Measurements from ENCODE around the gene ATP10A.

ATP10A gene

GRCh38 chr15:25863111-25863967 lies at the start of gene ATP10A:
TSS of gene ATP10A (minus strand) at chr15:25863327. CDS start at chr15:25863096, 231 bp downstream.
- peak; percentile 72 for DNase-seq

DNA sequence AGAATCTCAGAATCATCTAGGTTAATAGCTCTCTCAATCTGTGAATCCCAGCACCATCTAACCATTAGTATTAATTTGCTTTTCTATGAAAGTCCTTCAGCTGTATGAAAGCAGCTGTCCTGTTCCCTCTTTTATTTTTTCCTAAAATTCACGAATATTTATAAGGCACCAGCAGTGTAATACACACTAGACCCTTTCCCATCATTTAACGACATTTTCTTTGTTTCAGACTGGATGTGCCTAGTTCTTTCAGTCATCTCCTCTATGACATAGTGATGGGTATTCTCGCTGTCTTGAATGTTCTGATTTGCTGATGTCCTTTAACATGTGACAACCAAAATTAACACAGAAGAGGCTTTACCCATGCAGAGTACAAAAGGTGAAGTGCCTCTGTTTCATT lies 48.9 kb upstream of the ATP10A start:
- no peak for DNase-seq

DNA sequence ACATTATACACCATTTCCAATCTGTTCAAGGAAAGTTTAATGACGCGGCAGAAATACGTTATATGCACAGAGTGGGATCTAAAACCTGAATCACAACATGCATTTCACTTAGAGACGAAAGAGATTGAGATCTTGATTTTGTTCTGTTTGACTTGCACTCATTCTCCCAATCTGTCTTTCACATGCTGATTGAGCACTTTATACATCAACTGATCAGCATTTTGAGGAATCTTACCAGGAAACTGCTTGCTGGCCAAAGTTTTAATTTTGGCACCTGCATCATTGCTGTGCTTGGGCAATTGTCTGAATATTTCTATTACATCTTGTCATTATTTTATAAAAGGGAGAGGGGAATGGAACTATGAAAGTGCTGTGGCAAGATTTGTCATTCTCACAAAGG lies 47.7 kb upstream of the ATP10A start:
- DNase-seq: no peak

DNA sequence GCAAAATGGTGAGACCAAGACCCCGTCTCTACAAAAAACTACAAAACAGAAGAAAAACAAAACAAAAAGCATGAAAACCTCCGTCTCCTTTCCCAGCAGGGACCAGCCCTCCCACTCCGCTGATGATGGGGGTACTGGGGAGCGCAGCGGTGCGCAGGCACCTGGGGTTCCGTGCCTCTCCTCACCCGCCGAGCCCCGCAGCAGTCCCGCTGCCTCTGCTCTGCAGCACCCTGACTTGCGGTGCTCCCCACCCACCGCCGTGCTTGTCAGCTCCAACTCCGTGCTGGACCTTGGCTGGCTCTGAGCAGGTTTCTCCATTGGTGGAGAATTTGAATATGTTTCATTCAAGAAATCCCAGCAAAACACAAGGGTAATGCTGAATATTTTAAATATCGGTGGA lies 46.7 kb upstream of the ATP10A start:
- no peak for DNase-seq

- no peak for DNase-seq
Observed at GRCh38 chr15:25909325-25909724, 46.2 kb upstream of the ATP10A start.

DNA sequence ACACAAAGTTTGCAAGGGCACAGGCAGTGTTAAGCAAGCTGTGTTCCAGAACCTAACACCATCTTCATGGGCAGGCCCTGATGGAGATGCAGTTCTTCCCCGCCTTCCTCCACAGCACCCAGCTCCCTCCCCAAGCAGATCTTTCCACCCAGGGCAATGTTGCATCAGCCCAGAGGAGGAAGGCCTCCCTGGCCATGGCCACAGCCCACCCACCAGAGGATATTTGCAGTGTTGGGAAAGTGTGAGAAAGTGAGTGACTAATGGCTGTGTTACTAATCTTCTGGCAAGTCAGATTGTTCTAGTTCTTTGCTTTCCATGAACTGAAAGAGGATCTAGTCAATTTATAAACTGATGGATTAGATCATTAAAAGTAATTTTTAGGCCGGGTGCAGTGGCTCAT lies 42.0 kb upstream of the ATP10A start:
- DNase-seq: no peak

GRCh38 chr15:25903024-25903581 lies 40.0 kb upstream of the ATP10A start:
- no peak for DNase-seq

GRCh38 chr15:25901811-25902605 lies 38.9 kb upstream of the ATP10A start:
- no peak for DNase-seq

- DNase-seq: no peak
Observed at GRCh38 chr15:25900901-25901300, 37.8 kb upstream of the ATP10A start.

DNA sequence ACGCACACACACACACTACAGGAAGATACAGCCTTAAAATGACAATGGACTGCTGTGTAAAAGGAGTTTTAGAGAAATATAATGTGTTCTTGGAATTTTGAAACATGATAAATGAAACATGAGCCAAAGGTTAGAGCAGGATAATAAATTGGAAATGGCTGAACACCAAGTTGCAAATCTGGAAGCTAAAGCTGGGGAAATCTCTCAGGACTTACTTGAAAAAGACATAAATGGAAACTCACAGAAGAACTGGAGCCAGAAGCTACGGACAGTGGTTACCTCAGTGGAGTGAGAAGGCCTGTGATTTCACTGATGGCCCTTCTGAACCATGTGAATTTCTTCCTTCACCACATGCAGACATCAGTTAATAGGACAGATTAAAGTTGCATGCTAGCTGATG lies 37.3 kb upstream of the ATP10A start:
- DNase-seq: no peak

GRCh38 chr15:25899870-25900269 lies 36.7 kb upstream of the ATP10A start:
- DNase-seq: no peak

DNA sequence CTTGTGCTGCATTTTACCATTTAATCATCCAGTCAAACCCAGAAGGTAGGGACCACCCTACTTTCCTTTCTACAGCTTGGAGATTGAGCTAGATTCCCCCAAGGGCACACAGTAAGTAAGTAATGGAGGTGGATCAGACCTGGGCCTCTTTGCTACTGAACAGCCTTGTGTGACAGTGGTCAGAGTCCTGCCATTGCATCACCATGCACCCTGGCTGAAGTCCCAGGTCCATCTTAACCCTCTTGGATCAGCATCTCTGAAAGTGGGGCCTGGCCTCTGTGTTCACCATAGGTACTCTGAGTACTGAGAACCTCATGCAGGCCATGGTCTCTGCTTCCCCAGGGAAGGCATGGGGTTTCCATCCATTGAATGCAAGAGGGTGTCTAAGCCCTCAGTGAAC lies 34.5 kb upstream of the ATP10A start:
- DNase-seq: no peak

- no peak for DNase-seq
Observed at GRCh38 chr15:25894371-25894902, 31.3 kb upstream of the ATP10A start.

DNA sequence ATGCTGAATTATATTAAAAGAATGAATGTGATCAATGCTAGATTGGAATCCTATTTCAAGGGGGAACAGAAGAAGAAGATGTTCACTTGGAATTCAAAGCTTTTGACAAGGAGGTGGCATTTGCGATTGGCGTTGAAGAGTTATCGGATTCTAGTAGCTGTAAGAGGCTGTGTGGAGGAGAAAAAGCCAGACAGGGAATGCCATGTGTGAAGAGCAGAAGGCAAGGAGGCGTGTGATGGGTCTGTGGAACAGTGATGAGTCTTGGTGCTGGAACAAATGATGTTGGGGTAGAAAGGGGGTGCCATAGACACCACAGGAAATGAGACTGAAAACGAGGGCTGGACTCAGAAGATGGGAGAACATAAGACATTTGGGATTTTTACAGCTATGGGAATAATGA lies 30.5 kb upstream of the ATP10A start:
- DNase-seq: no peak

DNA sequence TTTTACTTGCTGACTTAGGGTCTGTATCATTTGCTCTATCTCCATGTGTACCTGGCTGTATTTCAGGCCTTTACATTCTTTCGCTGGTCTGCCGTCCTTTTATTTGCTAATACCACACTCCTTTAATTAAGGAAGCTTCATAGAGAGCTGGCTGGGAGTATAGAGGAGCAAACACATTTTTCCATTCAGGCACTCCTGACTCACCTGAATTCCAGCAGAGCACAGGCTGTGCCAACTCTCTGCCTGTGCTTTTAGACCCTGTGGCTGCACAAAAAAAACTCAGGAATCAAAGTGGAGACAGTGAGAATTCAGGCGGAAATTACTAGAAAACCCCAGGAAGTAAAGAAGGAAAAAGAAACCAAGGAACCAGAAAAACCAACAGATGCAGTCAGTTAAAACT lies 29.0 kb upstream of the ATP10A start:
- DNase-seq: no peak

GRCh38 chr15:25891081-25891480 lies 28.0 kb upstream of the ATP10A start:
- DNase-seq: no peak

DNA sequence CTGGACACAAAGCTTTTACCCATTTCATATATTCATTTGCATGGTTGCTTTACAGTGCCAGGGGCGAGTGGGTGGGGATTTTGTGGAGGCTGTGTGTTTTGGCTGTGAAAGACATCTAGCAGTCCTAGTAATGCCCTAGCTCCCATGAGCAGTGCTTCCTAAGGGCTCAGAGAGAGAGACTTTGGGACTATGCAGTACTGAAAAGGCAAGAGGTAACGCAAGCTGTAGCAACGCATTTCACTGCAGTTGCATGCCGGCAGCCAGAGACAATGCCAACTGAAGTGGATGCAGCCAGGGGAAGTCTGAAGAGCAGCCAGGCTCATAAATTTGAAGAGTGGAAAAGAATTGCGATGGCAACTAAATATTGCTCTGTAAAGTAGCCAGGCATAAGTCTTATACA lies 27.4 kb upstream of the ATP10A start:
- DNase-seq: no peak

DNA sequence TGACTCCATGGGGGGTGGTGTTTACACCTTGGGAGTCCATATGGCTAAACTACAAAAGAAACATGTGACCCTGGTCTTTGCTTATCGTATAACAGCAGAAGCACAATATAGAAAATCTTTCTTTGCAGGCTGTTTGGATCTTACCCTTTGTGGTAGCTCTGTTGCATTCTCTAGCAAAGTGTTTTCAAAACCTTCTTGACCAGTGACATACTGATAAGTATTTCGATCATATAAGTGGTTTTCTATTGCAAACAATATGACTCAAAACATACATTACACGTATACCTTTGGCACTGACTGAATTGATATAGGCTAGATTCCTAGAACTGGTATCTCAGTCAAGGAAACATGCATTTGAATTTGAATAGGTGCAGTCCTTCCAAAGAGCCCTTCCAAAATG lies 24.7 kb upstream of the ATP10A start:
- DNase-seq: no peak

DNA sequence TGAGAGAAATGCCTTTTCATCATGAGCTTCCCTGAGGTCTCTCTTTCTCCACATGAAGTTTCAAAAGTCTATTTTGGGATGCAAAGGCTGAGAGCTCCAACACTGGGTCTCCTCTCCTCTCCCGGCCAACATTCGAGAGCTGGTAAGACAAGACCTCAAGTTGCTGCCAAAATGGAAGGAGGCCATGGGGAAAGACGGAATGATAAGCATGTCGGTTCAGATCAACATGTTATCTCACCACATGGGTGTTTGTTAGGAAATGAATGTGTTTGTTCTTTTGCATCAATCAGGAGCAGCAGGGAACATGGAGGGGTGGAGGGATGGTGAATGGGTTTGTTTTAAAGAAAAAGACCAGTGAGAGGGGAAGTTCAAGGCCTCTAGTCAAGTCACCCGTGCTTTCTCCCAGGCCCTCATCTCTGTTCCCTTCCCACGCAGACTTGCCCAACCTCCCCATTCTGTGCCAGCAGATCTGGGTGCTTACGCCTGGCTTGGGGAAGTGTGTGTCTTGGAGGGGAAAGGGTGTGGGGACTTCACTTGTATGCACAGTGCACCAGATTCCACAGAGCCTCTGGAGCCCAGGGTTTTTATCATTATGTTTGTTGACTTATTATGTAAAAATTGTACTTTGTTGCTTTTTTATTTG lies 23.5 kb upstream of the ATP10A start:
- DNase-seq: no peak

GRCh38 chr15:25884370-25884769 lies 21.2 kb upstream of the ATP10A start:
- no peak for DNase-seq

DNA sequence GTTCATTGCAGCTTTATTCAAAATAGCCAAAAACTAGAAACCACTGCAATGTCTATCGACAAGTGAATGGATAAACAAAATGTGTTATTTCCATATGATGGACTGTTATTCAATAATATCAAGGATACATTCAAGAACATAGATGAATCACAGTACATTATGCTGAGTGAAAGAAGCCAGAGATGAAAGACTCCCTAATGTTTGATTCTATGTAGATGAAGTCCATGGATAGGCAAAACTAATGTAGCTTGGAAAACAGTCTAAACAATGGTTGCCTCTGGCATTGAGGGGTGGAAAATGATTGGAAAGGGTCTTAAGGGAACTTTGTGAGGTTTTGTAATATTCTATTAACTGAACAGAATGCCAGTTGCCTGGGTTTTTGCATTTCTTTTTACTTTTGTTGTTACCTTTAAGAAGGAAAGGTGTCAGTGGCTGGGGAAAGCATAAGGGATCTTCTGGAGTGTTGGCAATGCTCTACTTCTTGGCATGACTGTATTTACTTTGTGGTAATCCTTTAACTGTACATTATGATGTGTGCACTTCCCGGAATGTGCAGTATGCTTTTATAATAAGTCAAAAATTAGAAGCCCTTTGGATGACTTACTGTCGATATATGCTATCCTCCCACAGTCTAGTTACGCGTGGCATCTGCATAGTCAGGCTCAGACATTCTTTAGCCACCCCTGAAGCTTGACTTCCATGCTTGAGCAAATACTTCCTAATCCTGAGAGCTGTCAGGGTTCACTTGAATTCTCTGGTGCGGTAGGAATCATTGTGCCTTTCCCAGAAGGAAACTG lies 20.5 kb upstream of the ATP10A start:
- no peak for DNase-seq

DNA sequence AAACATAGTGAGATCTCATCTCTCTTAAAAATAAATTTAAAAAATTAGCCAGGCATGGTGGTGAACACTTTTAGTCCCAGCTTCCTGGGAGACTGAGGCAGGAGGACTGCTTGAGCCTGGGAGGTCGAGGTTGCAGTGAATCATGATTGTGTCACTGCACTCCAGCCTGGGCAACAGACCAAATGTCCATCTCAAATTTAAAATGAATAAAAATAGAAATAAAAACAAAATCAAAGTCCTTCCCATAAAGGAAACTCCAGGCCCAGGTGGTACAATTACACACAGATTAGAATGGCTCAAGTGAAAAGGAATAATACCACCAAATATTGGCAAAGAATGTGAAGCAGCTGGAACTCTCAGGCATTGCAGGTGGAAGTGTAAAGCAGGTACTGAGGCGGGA lies 19.3 kb upstream of the ATP10A start:
- DNase-seq: no peak
